Measurements from ENCODE around the gene PLCD3.

PLCD3 gene

GRCh38 chr17:45108595-45109521 is 23.5 kb downstream of the PLCD3 start:
- H3K27ac ChIP-seq, result no peak overlapping the region

GRCh38 chr17:45108051-45108450 is 24.3 kb downstream of the PLCD3 start:
- no peak for TF ChIP-seq ZFX (IDR thresholded peaks at IDR 0.05)
- TF ChIP-seq CTCF (conservative IDR thresholded peaks at IDR 0.05), result no peak
- no peak overlapping the region for H3K27ac ChIP-seq

More at GRCh38 chr17:45108595-45109521, 23.5 kb downstream of the PLCD3 start:
- TF ChIP-seq CTCF (conservative IDR thresholded peaks at IDR 0.05), result no peak
- no peak for TF ChIP-seq ZFX (IDR thresholded peaks at IDR 0.05)

- no peak for TF ChIP-seq ZFX (IDR thresholded peaks at IDR 0.05)
- TF ChIP-seq CTCF (conservative IDR thresholded peaks at IDR 0.05), result no peak
- no peak overlapping the region for H3K27ac ChIP-seq
Measured at GRCh38 chr17:45107293-45108010, 24.9 kb downstream of the PLCD3 start.

GRCh38 chr17:45106582-45106981 is 25.7 kb downstream of the PLCD3 start:
- TF ChIP-seq ZFX (IDR thresholded peaks at IDR 0.05) (no peak), CTCF (conservative IDR thresholded peaks at IDR 0.05) (no peak)
- H3K27ac ChIP-seq, result no peak overlapping the region

- no peak overlapping the region for H3K27ac ChIP-seq
- no peak for TF ChIP-seq ZFX (IDR thresholded peaks at IDR 0.05)
- no peak for TF ChIP-seq CTCF (conservative IDR thresholded peaks at IDR 0.05)
Measured at GRCh38 chr17:45106096-45106495, 26.2 kb downstream of the PLCD3 start.

GRCh38 chr17:45104907-45105624 is 27.2 kb downstream of the PLCD3 start:
- TF ChIP-seq CTCF (conservative IDR thresholded peaks at IDR 0.05) (no peak), ZFX (IDR thresholded peaks at IDR 0.05) (no peak)
- H3K27ac ChIP-seq, result no peak overlapping the region
